Measurements from ENCODE around the gene AIF1L.
"Not testable (repeated sequence)": the region's sequence is repeated elsewhere in the genome, so short reads cannot be mapped to it uniquely, and the experiment has no call there.

AIF1L gene

GRCh38 chr9:131099845-131100244 lies 3.5 kb downstream of the AIF1L start:
- DNase-seq: not testable (repeated sequence)

DNA sequence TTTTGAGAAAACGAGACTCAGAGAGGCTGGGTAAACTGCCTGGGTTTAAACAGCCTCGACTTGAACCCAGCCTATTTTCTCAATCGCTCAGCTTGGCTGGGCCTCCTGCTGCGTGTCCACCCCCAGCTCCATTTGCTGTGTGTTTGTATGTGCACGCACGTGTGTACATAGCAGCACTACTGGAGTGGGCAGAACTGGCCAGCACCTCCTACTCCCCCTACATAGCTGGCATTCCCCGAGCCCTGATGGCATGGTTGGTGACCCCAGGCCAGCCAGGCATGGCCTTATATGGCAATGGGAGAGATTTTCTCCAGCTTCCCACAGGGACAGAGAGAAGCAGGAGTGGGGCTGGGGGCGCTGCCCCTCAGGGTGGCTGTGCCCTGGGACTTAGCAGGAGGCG lies 4.1 kb downstream of the AIF1L start:
- no peak for DNase-seq

DNA sequence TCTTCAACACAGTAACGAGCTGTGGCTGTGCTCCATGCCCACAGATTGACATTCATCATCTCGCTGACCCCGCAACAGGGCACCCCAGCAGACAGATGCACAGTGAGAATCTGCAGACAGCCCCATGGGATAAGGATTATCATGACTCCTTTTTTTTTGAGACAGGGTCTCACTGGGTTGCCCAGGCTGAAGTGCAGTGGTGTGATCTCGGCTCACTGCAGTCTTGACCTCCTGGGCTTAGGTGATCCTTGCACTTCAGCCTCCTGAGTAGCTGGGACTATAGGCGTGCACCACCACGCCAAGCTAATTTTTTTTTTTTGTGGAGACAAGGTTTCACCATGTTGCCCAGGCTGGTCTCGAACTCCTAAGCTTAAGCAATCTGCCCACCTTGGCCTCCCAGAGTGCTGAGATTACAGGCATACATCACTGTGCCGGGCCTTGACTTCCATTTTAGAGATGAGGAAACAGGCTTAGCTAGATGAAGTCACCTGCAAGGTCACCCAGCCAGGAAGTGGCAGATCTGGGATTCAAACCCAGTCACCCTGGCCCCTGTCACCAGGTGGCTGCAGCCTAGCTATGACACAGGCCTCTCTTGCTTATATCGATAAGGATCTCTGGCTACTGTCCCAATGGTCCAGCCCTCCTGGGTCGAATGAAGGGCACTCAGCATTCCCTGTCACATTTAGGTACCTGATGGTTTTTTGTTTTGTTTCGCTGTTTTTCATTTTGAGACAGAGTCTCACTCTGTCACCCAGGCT lies 5.1 kb downstream of the AIF1L start:
- DNase-seq: no peak

DNA sequence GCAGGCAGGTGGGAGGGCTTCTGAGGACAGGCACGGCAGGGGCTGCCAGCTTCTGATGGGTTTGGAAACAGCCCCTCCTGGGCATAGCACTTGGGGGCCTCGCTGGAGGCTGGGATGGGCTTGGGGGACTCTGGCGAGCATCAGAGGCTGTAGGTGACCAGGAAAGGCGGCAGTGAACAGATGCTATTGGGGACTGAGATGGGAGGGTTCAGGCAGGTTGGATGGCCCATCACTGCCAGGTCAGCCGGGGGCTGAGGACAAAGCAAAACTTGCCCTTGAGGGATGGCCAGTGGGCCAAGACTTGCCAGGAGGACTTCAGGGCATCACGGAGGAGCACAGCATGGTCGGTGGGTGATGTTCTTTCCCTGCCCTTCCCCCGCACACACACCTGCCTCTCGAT lies 6.7 kb downstream of the AIF1L start:
- DNase-seq: no peak

DNA sequence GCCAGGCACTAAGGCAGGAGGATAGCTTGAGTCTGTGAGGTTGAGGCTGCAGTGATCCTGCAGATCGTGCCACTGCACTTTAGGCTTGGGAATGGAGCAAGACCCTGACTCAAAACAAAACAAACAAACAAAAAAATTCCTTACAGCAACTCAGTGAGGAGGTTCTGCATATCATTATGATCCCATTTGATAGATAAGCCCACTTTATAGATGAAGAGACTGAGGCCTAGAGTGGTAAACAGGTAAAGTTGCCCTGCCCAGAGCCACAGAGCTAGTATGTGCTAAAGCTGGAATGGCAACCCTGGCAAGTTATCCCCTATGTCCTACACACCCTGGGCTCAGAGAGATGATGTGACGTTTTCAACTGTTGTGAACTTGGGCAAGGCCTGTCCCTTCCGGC lies 7.2 kb downstream of the AIF1L start:
- no peak for DNase-seq

GRCh38 chr9:131104016-131104740 lies 7.8 kb downstream of the AIF1L start:
- DNase-seq: no peak

DNA sequence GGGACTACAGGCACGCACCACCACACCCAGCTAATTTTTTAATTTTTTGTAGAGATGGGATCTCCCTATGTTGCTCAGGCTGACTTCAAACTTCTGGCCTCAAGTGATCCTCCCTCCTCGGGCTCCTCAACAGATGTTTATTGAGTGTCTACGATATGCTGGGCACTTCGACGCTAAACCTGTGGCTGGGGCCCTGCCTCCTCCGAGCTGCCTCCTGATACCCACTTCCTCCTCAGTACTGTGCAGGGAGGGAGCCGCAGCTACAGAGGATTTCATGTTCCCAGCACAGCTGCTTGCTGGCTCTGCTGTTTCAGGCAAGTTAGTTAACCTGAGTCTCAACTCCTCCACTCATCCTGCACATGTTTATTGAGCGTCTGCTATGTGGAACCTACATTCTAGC lies 9.6 kb downstream of the AIF1L start:
- no peak for DNase-seq

DNA sequence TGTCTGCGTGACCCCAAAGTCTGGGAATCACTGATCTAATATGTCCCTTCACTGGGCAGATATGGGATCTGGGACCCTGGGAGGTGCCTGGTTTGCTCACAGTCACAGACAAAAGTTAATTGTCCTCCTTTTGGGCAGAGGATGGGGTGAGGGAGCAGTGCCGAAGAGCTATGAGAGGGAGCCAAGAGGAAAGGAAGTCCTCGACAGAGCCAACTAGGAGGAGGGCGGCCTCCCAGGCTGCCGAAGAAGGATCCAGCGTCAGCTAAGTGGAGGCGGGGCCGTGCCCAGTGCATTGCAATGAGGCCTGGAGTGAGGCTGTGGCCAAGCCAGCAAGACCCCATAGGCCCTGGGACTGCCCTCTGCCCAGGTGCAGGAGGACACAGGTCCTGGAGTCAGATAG lies 11.4 kb downstream of the AIF1L start:
- no peak for DNase-seq

DNA sequence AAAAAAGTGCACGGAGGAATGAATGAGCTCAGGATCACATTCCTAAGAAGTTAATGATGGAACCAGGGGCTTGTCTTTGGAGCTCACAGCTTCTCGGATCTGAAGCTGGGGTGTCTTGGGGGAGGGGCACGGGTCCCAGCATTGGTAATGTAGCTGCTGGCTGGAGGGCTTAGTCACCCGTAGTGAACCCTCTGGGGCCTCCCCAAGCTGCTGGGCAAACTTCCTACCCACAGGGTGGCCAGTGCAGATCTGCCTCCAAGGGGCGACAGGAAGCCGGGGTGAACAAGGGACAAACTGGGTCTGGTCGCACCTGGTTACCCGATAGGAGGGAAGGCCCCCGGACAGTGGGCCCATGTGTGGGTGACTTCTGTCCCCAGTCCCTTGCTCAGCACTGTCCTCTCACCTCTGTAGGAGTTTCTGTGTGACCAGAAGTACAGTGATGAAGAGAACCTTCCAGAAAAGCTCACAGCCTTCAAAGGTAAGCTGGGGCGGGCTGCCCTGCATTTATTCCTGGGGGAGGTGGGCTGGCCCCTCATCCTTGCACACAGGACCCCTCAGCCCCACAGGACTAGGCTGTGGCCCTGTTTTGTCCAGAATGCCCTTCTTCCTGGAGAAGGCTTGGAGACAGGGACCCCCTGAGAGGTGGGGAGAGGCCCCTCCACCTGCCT lies 15.0 kb downstream of the AIF1L start:
- DNase-seq: no peak

- no peak for DNase-seq
Observed at GRCh38 chr9:131111854-131112311, 15.6 kb downstream of the AIF1L start.

DNA sequence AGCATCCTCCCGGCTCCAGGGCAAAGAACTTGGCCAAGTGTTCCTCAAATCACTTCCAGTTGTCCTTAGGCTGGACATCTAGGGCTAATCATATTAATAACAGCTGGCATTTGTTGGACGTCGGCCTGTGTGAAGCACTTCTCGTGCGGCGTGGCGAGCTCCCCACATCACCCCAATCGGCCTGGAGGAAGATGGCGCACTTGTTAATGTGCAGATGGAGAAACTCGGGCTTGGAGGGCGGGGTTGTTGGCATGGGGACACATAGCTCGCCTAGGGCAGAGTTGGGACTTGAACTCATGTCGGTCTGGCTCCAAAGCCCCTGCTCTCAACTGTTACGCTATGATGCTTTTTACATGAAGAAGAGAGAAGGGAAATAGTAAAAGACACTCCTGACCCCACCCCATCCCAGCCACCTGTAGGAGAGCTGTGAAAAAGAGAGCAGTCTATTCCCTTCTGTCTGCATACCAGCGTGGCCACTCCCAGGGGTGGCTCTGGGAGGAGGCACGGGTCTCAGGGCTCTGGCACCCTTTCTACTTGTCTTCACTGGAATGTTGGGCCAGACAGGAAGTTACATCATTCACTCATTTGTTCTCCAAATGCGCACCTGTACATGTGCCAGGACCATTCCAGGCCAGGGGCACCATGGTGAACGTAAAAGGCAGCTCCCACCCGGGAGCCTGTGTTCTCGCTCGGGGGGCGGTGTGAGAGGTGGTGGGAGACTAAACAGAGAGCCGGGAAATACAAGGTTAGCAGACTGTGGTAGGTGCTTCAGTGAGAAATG lies 16.2 kb downstream of the AIF1L start:
- DNase-seq: no peak

GRCh38 chr9:131113655-131114054 lies 17.3 kb downstream of the AIF1L start:
- no peak for DNase-seq

- no peak for DNase-seq
Observed at GRCh38 chr9:131114084-131114535, 17.8 kb downstream of the AIF1L start.

- not testable (repeated sequence) for DNase-seq
Observed at GRCh38 chr9:131115360-131115742, 19.0 kb downstream of the AIF1L start.

DNA sequence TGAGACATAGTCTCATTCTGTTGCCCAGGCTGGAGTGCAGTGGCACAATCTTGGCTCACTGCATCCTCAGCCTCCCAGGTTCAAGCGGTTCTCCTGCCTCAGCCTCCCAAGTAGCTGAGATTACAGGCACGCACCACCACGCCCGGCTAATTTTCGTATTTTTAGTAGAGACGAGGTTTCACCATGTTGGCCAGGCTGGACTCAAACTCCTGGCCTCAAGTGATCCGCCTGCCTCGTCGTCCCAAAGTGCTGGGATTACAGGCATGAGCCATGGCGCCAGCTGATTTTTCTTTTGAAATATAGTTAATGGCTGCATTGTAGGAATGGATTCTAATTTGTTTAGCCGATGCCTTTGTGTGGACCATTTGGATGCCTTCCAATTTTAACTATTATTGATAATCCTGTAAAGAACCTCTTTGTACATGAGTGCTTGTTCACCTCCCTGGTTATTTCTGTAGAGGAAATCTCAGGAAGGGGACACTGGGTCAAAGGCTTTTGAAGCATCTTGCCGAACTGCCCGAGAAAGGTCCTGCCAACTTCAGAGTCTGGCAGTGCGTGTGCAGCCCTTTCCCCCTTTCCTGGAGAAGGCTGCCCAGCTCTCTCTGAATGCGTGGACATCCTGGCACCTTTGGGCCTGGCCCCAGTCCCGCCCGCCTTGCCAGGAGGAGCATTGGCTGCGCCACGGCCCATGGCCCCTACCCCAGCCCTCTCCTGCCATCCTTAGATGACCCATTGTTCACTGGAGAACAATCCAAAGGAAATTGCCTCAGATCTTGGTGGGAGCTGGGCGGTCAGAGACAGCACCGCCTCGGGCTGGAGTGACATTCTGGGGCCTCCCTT lies 20.2 kb downstream of the AIF1L start:
- no peak for DNase-seq

- no peak for DNase-seq
Observed at GRCh38 chr9:131117121-131117761, 20.9 kb downstream of the AIF1L start.

GRCh38 chr9:131117762-131118145 lies 21.4 kb downstream of the AIF1L start:
- DNase-seq: no peak

- DNase-seq: no peak
Observed at GRCh38 chr9:131119600-131119999, 23.3 kb downstream of the AIF1L start.

DNA sequence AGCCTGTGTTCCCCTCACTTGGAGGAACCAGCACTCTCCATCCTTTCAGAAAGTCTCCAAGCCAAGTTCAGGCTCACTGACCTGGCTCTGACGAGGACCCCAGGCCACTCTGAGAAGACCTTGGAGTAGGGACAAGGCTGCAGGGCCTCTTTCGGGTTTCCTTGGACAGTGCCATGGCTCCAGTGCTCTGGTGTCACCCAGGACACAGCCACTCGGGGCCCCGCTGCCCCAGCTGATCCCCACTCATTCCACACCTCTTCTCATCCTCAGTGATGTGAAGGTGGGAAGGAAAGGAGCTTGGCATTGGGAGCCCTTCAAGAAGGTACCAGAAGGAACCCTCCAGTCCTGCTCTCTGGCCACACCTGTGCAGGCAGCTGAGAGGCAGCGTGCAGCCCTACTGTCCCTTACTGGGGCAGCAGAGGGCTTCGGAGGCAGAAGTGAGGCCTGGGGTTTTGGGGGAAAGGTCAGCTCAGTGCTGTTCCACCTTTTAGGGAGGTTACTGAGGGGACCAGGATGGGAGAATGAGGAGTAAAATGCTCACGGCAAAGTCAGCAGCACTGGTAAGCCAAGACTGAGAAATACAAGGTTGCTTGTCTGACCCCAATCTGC lies 24.4 kb downstream of the AIF1L start:
- DNase-seq: no peak

- no peak for DNase-seq
Observed at GRCh38 chr9:131121346-131121745, 25.0 kb downstream of the AIF1L start.

GRCh38 chr9:131122158-131122557 lies 25.8 kb downstream of the AIF1L start:
- DNase-seq: no peak
